Glomerular visceral epithelial cell (primary cell): Measurements from ENCODE around the gene MOV10.

Experiments used
- DNase-seq: peaks from one replicate; pipeline ENCODE4 v3.0.0-alpha.2; 2016; ENCODE audit errors: extremely low spot score

Gene MOV10

GRCh38 chr1:112674986-112675727 lies 698 bp downstream of the MOV10 start:
- peak; percentile 49 for DNase-seq

DNA sequence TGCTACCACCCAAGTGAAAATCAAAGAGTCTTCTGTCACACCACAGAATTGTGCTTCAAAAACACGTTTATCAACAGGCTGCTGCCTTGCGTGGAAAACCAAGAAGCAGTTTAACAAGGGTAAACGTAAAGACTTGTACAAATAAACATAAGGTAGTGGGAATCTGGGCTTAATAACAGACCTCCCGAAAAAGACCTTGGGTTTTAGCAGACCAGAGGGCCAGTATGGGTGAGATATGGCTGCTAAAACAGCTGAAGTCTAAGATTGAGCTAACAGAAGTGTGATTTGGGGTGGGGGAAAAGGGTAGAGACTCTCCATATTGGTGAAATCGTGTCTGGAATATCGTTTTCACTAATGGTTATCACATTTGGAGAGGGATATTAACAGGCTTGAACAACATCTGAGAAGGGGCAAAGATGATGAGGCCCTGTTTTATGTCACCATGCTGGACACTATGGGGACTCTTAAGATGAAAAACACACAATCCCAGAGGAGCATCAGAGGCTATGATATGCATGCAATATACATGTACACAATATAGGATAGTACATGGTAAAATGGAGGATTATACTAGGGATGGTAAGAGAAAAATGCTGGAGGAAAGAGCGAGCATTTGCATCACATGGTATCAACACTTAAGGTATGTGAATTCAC lies 1.4 kb downstream of the MOV10 start:
- no peak for DNase-seq

DNA sequence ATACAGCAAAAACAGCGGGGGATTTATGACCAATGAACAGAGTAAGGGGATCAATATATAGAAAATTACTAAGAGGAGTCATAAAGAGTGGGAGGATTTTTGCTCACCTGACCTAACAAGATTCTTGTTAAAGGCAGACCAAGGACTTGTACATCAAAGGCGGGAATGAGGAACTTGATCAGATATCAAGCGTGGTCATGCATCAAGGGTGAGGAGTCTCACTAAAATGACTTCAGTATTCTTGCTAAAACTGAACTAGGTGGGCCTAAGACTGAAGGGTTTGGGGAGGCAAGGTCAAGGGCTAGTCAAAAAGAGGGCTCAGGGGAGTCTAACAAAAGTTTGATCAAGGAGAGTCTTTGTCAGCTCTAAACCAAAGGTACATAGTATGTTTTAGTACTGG lies 2.1 kb downstream of the MOV10 start:
- DNase-seq = no peak

GRCh38 chr1:112677501-112677900 lies 3.0 kb downstream of the MOV10 start:
- no peak for DNase-seq

GRCh38 chr1:112678605-112679004 lies 4.1 kb downstream of the MOV10 start:
- DNase-seq = no peak

- DNase-seq = no peak
Observed at GRCh38 chr1:112685913-112686312, 11.5 kb downstream of the MOV10 start.

DNA sequence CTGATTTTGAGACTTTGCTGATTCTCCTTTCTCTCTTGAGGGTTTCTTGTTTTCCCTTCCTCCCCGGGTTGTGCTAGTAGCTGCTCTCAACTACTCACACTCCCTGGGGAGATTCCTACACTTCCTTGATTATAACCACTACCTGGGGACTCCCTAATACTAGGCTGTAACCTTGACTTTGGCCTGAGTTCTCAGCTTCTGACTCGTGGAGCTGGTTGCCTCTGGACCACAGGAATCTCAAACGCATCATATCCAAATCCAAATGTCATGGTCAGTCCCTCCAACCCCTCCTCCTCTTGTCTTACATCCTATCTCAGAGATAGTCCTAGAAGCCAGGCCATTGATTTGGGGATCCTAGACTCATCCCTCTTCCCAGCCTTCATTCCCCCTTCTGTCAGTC lies 12.0 kb downstream of the MOV10 start:
- no peak for DNase-seq

GRCh38 chr1:112686835-112687234 lies 12.4 kb downstream of the MOV10 start:
- DNase-seq = no peak

DNA sequence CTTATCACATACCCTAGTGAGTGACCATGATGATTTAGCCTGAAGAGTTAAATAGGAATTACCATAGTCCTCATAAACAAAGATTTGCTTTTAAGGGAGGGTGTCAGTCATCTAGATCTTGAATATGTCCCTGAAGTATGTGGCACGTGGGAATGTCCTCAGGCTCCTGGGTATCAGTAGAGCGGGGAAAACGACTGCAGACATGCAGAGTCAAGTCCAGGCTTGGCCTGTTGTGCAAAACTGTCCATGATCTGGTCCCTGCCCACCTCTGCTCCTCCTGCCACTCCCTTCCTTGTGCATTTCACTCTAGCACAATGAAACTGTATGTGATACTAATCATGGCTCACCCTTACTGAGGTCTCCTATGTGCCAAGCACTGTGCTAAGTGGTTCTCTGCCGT lies 12.9 kb downstream of the MOV10 start:
- DNase-seq = no peak

- DNase-seq = no peak
Observed at GRCh38 chr1:112687785-112688496, 13.5 kb downstream of the MOV10 start.

GRCh38 chr1:112688781-112689193 lies 14.3 kb downstream of the MOV10 start:
- no peak for DNase-seq

GRCh38 chr1:112689196-112689841 lies 14.9 kb downstream of the MOV10 start:
- no peak for DNase-seq

DNA sequence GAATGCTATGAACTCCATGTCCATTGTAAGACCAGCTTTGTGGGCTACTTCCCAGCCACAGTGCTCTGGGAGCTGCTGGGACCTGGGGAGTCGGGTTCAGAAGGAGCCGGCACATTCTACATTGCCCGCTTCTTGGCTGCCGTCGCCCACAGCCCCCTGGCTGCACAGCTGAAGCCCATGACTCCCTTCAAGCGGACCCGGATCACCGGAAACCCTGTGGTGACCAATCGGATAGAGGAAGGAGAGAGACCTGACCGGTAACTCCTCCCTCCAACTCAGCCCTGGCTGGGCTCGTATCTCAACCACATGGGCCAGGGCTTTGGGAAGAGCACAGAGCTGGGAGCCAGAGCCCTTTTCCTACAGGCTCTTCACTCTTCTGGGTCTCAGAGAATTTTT lies 15.4 kb downstream of the MOV10 start:
- no peak for DNase-seq

DNA sequence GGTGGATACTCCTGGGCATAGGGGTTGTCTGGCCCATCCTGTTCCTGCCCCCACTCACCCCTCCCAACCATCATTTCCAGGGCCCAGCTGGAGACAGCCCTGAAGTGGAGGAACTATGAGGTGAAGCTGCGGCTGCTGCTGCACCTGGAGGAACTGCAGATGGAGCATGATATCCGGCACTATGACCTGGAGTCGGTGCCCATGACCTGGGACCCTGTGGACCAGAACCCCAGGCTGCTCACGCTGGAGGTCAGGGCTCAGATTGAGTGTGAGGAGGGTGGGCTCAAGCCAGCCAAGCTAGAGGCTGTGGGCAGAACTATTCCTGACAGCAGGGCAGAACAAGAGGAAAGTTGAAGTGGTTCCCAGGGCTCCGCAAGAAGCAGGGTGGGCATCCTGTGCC lies 18.2 kb downstream of the MOV10 start:
- DNase-seq = no peak

DNA sequence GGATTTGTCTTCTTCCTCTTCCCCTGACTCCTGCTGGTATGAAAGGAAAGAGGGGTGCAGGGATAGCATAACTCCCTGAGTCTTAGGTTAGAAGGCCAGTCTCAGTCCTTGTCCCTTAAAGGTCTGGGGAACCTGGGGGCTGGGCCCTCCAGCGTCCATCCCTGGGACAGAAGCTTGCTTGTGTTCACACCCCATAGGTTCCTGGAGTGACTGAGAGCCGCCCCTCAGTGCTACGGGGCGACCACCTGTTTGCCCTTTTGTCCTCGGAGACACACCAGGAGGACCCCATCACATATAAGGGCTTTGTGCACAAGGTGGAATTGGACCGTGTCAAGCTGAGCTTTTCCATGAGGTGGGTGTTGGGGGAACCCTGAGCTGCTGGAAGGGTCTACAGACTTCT lies 19.4 kb downstream of the MOV10 start:
- no peak for DNase-seq

- no peak for DNase-seq
Observed at GRCh38 chr1:112694363-112694929, 20.0 kb downstream of the MOV10 start.

GRCh38 chr1:112695276-112695675 lies 20.8 kb downstream of the MOV10 start:
- DNase-seq = no peak

- no peak for DNase-seq
Observed at GRCh38 chr1:112696578-112697314, 22.3 kb downstream of the MOV10 start.

- no peak for DNase-seq
Observed at GRCh38 chr1:112697781-112698201, 23.3 kb downstream of the MOV10 start.

DNA sequence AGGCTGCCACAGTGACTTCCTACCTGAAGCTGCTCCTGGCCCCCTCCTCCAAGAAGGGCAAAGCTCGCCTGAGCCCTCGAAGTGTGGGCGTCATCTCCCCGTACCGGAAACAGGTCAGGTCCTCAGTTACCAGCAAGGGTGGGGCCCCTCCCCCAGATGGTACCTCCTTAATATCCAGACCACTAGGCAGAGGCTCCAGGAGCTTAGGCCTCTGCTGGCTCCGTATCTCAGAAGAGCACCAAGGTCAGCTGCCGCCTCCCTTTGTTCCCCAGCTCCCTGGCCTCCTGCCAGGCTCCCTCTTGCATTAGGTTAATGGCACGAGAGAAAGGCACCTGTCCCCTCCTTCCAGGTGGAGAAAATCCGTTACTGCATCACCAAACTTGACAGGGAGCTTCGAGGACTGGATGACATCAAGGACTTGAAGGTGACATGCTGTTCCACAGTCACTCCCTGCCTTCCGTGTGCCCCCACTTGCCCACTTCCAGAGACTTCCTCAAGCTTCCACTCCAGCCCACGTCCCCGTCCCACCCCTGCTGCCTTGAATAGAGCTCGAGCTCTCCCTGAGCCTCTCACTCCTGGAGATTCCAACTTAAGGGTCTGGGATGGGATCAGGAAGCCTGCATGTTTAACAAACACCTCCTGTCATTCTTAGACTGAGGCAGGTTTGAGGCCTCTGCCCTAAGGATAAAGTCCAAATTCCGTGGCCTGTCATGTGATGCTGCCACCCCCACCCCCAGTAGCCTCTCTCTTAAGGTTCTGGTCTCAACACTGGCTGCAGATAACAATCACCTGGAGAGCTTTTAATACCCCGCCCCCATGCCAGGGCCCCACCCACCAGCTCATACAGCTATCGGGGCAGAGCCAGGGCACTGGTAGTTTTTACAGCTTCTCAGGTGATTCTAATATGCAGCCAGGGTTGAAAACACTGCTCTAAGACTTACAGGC lies 24.2 kb downstream of the MOV10 start:
- DNase-seq = no peak
